ENCODE results near the gene WDR91. TPM values are rescaled to one million over a fixed set of nuclear protein-coding genes. Genes with fewer than 3 reads are reported as not detected.
"Not testable (repeated sequence)": the region's sequence is repeated elsewhere in the genome, so short reads cannot be mapped to it uniquely, and the experiment has no call there.

Gene WDR91
- total RNA-seq, 1 donor from 2014 or later = 9.1 TPM

- no peak for DNase-seq (ENCODE audit: extremely low read depth, low read depth, low spot score)
These were observed 29.9 kb downstream of the WDR91 start for GRCh38 chr7:135181261-135181928.

- DNase-seq (ENCODE audit: extremely low read depth, low read depth, low spot score) = no peak
These were observed 31.2 kb downstream of the WDR91 start for GRCh38 chr7:135180122-135180521.

- no peak for DNase-seq (ENCODE audit: extremely low read depth, low read depth, low spot score)
These were observed 31.9 kb downstream of the WDR91 start for GRCh38 chr7:135179321-135179925.

- DNase-seq (ENCODE audit: extremely low read depth, low read depth, low spot score) = no peak
These were observed 33.0 kb downstream of the WDR91 start for GRCh38 chr7:135178364-135178763.

GRCh38 chr7:135177028-135177696 lies 34.2 kb downstream of the WDR91 start:
- no peak for DNase-seq (ENCODE audit: extremely low read depth, low read depth, low spot score)

- no peak for DNase-seq (ENCODE audit: extremely low read depth, low read depth, low spot score)
These were observed 35.4 kb downstream of the WDR91 start for GRCh38 chr7:135175931-135176330.

- no peak for DNase-seq (ENCODE audit: extremely low read depth, low read depth, low spot score)
These were observed 36.4 kb downstream of the WDR91 start for GRCh38 chr7:135174941-135175340.

- not testable (repeated sequence) for DNase-seq (ENCODE audit: extremely low read depth, low read depth, low spot score)
These were observed 37.4 kb downstream of the WDR91 start for GRCh38 chr7:135173916-135174315.

GRCh38 chr7:135171581-135172291 lies 39.6 kb downstream of the WDR91 start:
- DNase-seq (ENCODE audit: extremely low read depth, low read depth, low spot score) = not testable (repeated sequence)

- not testable (repeated sequence) for DNase-seq (ENCODE audit: extremely low read depth, low read depth, low spot score)
These were observed 40.3 kb downstream of the WDR91 start for GRCh38 chr7:135170998-135171481.

- no peak for DNase-seq (ENCODE audit: extremely low read depth, low read depth, low spot score)
These were observed 40.9 kb downstream of the WDR91 start, which contains the start of gene CYREN for GRCh38 chr7:135170274-135170997. CYREN (minus strand) TSS chr7:135170707; CDS start chr7:135168922, 1,785 bp downstream.

GRCh38 chr7:135169964-135170273 lies 41.4 kb downstream of the WDR91 start:
- no peak for DNase-seq (ENCODE audit: extremely low read depth, low read depth, low spot score)

- DNase-seq (ENCODE audit: extremely low read depth, low read depth, low spot score) = no peak
These were observed 42.0 kb downstream of the WDR91 start for GRCh38 chr7:135169141-135169963.

GRCh38 chr7:135168489-135169140 lies 42.7 kb downstream of the WDR91 start:
- no peak for DNase-seq (ENCODE audit: extremely low read depth, low read depth, low spot score)

GRCh38 chr7:135168001-135168400 lies 43.3 kb downstream of the WDR91 start:
- no peak for DNase-seq (ENCODE audit: extremely low read depth, low read depth, low spot score)

GRCh38 chr7:135167365-135167917 lies 43.9 kb downstream of the WDR91 start:
- no peak for DNase-seq (ENCODE audit: extremely low read depth, low read depth, low spot score)

- no peak for DNase-seq (ENCODE audit: extremely low read depth, low read depth, low spot score)
These were observed 44.9 kb downstream of the WDR91 start for GRCh38 chr7:135166338-135166990.

- no peak for DNase-seq (ENCODE audit: extremely low read depth, low read depth, low spot score)
These were observed 45.5 kb downstream of the WDR91 start for GRCh38 chr7:135165862-135166261.

Measured in glomerular endothelial cell (primary cell).